ENCODE results near the gene KIF26A. TPM values are rescaled to one million over a fixed set of nuclear protein-coding genes. Genes with fewer than 3 reads are reported as not detected.

Gene KIF26A
- polyA plus RNA-seq, 1 donor from 2014 or later = 11.2 TPM

DNA sequence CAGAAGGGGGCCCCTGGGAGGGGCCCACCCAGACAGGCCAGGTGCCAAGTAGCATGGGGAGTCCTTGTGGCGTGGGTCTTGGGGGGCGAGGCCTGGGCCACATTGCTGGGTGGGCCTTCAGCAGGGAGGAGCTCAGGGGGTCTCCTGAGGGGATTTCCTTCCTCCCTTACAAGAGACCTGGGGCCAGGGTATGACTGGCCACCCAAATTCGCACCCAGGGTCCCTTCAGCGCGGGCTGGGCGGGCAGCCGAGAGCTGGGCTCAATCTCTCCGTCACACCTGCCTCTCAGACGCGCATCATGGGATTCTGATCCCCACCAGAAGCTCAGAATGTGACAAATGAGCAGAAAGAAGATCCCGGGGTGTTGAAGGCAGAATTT is 72.4 kb downstream of the KIF26A start:
- H4K20me1 ChIP-seq (ENCODE audit: insufficient read depth) = no peaks in the 10 kb centered on the region
- H2AFZ ChIP-seq (ENCODE audit: low read depth, low read length) = no peak overlapping the region
- H3K27me3 ChIP-seq (ENCODE audit: insufficient read depth, low read depth, low read length) = no peaks in the 10 kb centered on the region
- H3K79me2 ChIP-seq (replicated peaks; ENCODE audit: insufficient read depth, low read length) = no peaks in the 10 kb centered on the region
- TF ChIP-seq EZH2 (IDR thresholded peaks at IDR 0.05; ENCODE audit: borderline replicate concordance, insufficient read depth, low read length, poor library complexity, severe bottlenecking) (no peak), TAF1 (IDR thresholded peaks at IDR 0.05; ENCODE audit: low read depth) (no peak), SMC3 (conservative IDR thresholded peaks at IDR 0.05; ENCODE audit: poor library complexity) (no peak)
- no peaks in the 10 kb centered on the region for H3K9me3 ChIP-seq (ENCODE audit: low read length)
- no peaks in the 10 kb centered on the region for H3K36me3 ChIP-seq (ENCODE audit: insufficient read depth, low read length)
- no peak overlapping the region for H3K4me3 ChIP-seq (ENCODE audit: low read length)
- H3K4me2 ChIP-seq (ENCODE audit: low read length) = no peak overlapping the region
- no peaks in the 10 kb centered on the region for H3F3A ChIP-seq (ENCODE audit: insufficient read depth, low read length, poor library complexity, severe bottlenecking)
- H3K9me2 ChIP-seq (ENCODE audit: insufficient read depth, low read length) = no peaks in the 10 kb centered on the region
- H3K9ac ChIP-seq (ENCODE audit: low read length) = no peak overlapping the region
- H3K27ac ChIP-seq (ENCODE audit: low read length) = no peak overlapping the region

DNA sequence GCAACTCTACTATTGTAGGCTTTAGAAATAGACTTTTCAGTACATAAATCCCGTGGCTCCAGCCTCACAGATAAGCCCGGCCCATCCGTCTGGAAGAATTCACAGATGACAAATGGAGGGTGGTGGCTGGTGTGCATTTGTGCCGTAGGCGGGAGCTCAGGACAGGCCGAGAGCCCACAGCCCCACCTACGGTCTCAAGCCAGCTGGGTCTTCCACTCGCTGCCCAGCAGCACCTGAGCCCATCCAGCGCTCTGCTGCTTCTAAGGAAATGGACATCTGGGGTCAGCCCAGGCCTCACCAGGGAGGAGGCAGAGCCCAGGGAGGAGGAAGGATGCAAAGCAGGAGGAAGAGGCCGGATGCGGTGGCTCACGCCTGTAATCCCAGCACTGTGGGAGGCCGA is 72.8 kb downstream of the KIF26A start:
- H3K27ac ChIP-seq (ENCODE audit: low read length) = no peak overlapping the region
- H3K27me3 ChIP-seq (ENCODE audit: insufficient read depth, low read depth, low read length) = no peaks in the 10 kb centered on the region
- no peaks in the 10 kb centered on the region for H3K79me2 ChIP-seq (replicated peaks; ENCODE audit: insufficient read depth, low read length)
- no peak overlapping the region for H3K4me3 ChIP-seq (ENCODE audit: low read length)
- H3K9ac ChIP-seq (ENCODE audit: low read length) = no peak overlapping the region
- no peaks in the 10 kb centered on the region for H3F3A ChIP-seq (ENCODE audit: insufficient read depth, low read length, poor library complexity, severe bottlenecking)
- H3K9me3 ChIP-seq (ENCODE audit: low read length) = no peaks in the 10 kb centered on the region
- H3K36me3 ChIP-seq (ENCODE audit: insufficient read depth, low read length) = no peaks in the 10 kb centered on the region
- H2AFZ ChIP-seq (ENCODE audit: low read depth, low read length) = no peak overlapping the region
- no peaks in the 10 kb centered on the region for H4K20me1 ChIP-seq (ENCODE audit: insufficient read depth)
- no peak overlapping the region for H3K4me2 ChIP-seq (ENCODE audit: low read length)
- no peak for TF ChIP-seq EZH2 (IDR thresholded peaks at IDR 0.05; ENCODE audit: borderline replicate concordance, insufficient read depth, low read length, poor library complexity, severe bottlenecking)
- no peak for TF ChIP-seq TAF1 (IDR thresholded peaks at IDR 0.05; ENCODE audit: low read depth)
- no peak for TF ChIP-seq RAD21 (conservative IDR thresholded peaks at IDR 0.05)
- TF ChIP-seq, protein P1, sequence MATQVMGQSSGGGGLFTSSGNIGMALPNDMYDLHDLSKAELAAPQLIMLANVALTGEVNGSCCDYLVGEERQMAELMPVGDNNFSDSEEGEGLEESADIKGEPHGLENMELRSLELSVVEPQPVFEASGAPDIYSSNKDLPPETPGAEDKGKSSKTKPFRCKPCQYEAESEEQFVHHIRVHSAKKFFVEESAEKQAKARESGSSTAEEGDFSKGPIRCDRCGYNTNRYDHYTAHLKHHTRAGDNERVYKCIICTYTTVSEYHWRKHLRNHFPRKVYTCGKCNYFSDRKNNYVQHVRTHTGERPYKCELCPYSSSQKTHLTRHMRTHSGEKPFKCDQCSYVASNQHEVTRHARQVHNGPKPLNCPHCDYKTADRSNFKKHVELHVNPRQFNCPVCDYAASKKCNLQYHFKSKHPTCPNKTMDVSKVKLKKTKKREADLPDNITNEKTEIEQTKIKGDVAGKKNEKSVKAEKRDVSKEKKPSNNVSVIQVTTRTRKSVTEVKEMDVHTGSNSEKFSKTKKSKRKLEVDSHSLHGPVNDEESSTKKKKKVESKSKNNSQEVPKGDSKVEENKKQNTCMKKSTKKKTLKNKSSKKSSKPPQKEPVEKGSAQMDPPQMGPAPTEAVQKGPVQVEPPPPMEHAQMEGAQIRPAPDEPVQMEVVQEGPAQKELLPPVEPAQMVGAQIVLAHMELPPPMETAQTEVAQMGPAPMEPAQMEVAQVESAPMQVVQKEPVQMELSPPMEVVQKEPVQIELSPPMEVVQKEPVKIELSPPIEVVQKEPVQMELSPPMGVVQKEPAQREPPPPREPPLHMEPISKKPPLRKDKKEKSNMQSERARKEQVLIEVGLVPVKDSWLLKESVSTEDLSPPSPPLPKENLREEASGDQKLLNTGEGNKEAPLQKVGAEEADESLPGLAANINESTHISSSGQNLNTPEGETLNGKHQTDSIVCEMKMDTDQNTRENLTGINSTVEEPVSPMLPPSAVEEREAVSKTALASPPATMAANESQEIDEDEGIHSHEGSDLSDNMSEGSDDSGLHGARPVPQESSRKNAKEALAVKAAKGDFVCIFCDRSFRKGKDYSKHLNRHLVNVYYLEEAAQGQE (IDR thresholded peaks at IDR 0.05; ENCODE audit: borderline replicate concordance) = no peak
- no peak for TF ChIP-seq SMC3 (conservative IDR thresholded peaks at IDR 0.05; ENCODE audit: poor library complexity)
- no peak for TF ChIP-seq MXI1 (conservative IDR thresholded peaks at IDR 0.05; ENCODE audit: poor library complexity, severe bottlenecking)
- TF ChIP-seq CTCF (IDR thresholded peaks at IDR 0.05; ENCODE audit: poor library complexity, severe bottlenecking) = no peak
- TF ChIP-seq POLR2AphosphoS5 (IDR thresholded peaks at IDR 0.05) = no peak
- TF ChIP-seq EP300 (conservative IDR thresholded peaks at IDR 0.05; ENCODE audit: poor library complexity, severe bottlenecking) = no peak
- no peaks in the 10 kb centered on the region for H3K9me2 ChIP-seq (ENCODE audit: insufficient read depth, low read length)

- H3K9me3 ChIP-seq (ENCODE audit: low read length) = no peaks in the 10 kb centered on the region
- H3K9ac ChIP-seq (ENCODE audit: low read length) = no peak overlapping the region
- H3K79me2 ChIP-seq (replicated peaks; ENCODE audit: insufficient read depth, low read length) = no peaks in the 10 kb centered on the region
- H4K20me1 ChIP-seq (ENCODE audit: insufficient read depth) = no peaks in the 10 kb centered on the region
- H3F3A ChIP-seq (ENCODE audit: insufficient read depth, low read length, poor library complexity, severe bottlenecking) = no peaks in the 10 kb centered on the region
- H3K4me2 ChIP-seq (ENCODE audit: low read length) = no peak overlapping the region
- no peak overlapping the region for H3K4me3 ChIP-seq (ENCODE audit: low read length)
- no peaks in the 10 kb centered on the region for H3K27me3 ChIP-seq (ENCODE audit: insufficient read depth, low read depth, low read length)
- H3K27ac ChIP-seq (ENCODE audit: low read length) = no peak overlapping the region
- H2AFZ ChIP-seq (ENCODE audit: low read depth, low read length) = no peak overlapping the region
- TF ChIP-seq POLR2AphosphoS5 (IDR thresholded peaks at IDR 0.05) (no peak), TAF1 (IDR thresholded peaks at IDR 0.05; ENCODE audit: low read depth) (no peak), EZH2 (IDR thresholded peaks at IDR 0.05; ENCODE audit: borderline replicate concordance, insufficient read depth, low read length, poor library complexity, severe bottlenecking) (no peak), MXI1 (conservative IDR thresholded peaks at IDR 0.05; ENCODE audit: poor library complexity, severe bottlenecking) (no peak), RAD21 (conservative IDR thresholded peaks at IDR 0.05) (no peak), SMC3 (conservative IDR thresholded peaks at IDR 0.05; ENCODE audit: poor library complexity) (no peak), EP300 (conservative IDR thresholded peaks at IDR 0.05; ENCODE audit: poor library complexity, severe bottlenecking) (no peak), CTCF (IDR thresholded peaks at IDR 0.05; ENCODE audit: poor library complexity, severe bottlenecking) (no peak)
- TF ChIP-seq, protein P1 (IDR thresholded peaks at IDR 0.05; ENCODE audit: borderline replicate concordance) = no peak
- no peaks in the 10 kb centered on the region for H3K36me3 ChIP-seq (ENCODE audit: insufficient read depth, low read length)
- no peaks in the 10 kb centered on the region for H3K9me2 ChIP-seq (ENCODE audit: insufficient read depth, low read length)
Measured at GRCh38 chr14:104211741-104212140, 73.4 kb downstream of the KIF26A start.
